Parathyroid adenoma (tissue), 2 donors: ENCODE results near the gene CLNK.

Experiments
- H2AFZ ChIP-seq: fragments of 300-600 bp; sonication (generic); one replicate; pipeline ENCODE4 v1.7.0; 2017; ENCODE audit warnings: antibody characterized with exemption, mild to moderate bottlenecking
- H3K27ac ChIP-seq: fragments of 300-600 bp; sonication (generic); one replicate; pipeline ENCODE4 v1.7.0; 2017
- H3K27me3 ChIP-seq: fragments of 300-600 bp; sonication (generic); one replicate; pipeline ENCODE4 v1.7.0; 2017; ENCODE audit warnings: low read length; ENCODE audit not compliant: control insufficient read depth, insufficient read depth
- H3K36me3 ChIP-seq: fragments of 300-600 bp; sonication (generic); one replicate; pipeline ENCODE4 v1.7.0; 2017; ENCODE audit warnings: low read length; ENCODE audit not compliant: control insufficient read depth, insufficient read depth
- H3K4me1 ChIP-seq: fragments of 300-600 bp; sonication (generic); one replicate; pipeline ENCODE4 v1.7.0; 2017; ENCODE audit warnings: control low read depth
- H3K4me2 ChIP-seq: fragments of 300-600 bp; sonication (generic); one replicate; pipeline ENCODE4 v1.7.0; 2017; ENCODE audit warnings: low read length
- H3K4me3 ChIP-seq: fragments of 300-600 bp; sonication (generic); one replicate; pipeline ENCODE4 v1.7.0; 2017; ENCODE audit warnings: low read depth, low read length
- H3K79me2 ChIP-seq: fragments of 300-600 bp; sonication (generic); one replicate; pipeline ENCODE4 v1.7.0; 2017; ENCODE audit warnings: control low read depth
- H3K9ac ChIP-seq: fragments of 300-600 bp; sonication (generic); one replicate; pipeline ENCODE4 v1.7.0; 2017; ENCODE audit warnings: mild to moderate bottlenecking
- H3K9me3 ChIP-seq: fragments of 300-600 bp; sonication (generic); one replicate; pipeline ENCODE4 v1.7.0; 2017; ENCODE audit warnings: low read length; ENCODE audit not compliant: control insufficient read depth
- CTCF ChIP-seq: fragments of 300-600 bp; sonication (generic); IDR thresholded peaks from one replicate; pipeline ENCODE4 v1.7.0; 2017; ENCODE audit warnings: antibody characterized with exemption, mild to moderate bottlenecking
- donor health status: primary hyperparathyroidism.

The CLNK gene

GRCh38 chr4:10448991-10449390 is 235.6 kb downstream of the CLNK start:
- no peak overlapping the region for H3K9ac ChIP-seq
- no peak overlapping the region for H2AFZ ChIP-seq
- TF ChIP-seq CTCF = no peak
- H3K9me3 ChIP-seq = no peaks in the 10 kb centered on the region
- no peaks in the 10 kb centered on the region for H3K36me3 ChIP-seq
- H3K4me1 ChIP-seq = no peaks in the 10 kb centered on the region
- no peak overlapping the region for H3K4me3 ChIP-seq
- no peaks in the 10 kb centered on the region for H3K79me2 ChIP-seq
- H3K27ac ChIP-seq = no peak overlapping the region
- H3K27me3 ChIP-seq = no peaks in the 10 kb centered on the region
- no peak overlapping the region for H3K4me2 ChIP-seq

- Histone ChIP-seq H2AFZ (no peak overlapping the region), H3K36me3 (no peaks in the 10 kb centered on the region), H3K9me3 (no peaks in the 10 kb centered on the region), H3K4me3 (no peak overlapping the region), H3K4me1 (no peaks in the 10 kb centered on the region), H3K9ac (no peak overlapping the region), H3K79me2 (no peaks in the 10 kb centered on the region), H3K27me3 (no peaks in the 10 kb centered on the region), H3K27ac (no peak overlapping the region), H3K4me2 (no peak overlapping the region)
- TF ChIP-seq CTCF = no peak
These were observed 241.6 kb downstream of the CLNK start for GRCh38 chr4:10442976-10443375.

- H3K79me2 ChIP-seq = no peaks in the 10 kb centered on the region
- H3K4me1 ChIP-seq = no peaks in the 10 kb centered on the region
- no peaks in the 10 kb centered on the region for H3K9me3 ChIP-seq
- no peak overlapping the region for H3K4me3 ChIP-seq
- no peak overlapping the region for H3K4me2 ChIP-seq
- TF ChIP-seq CTCF = no peak
- no peak overlapping the region for H2AFZ ChIP-seq
- H3K9ac ChIP-seq = no peak overlapping the region
- H3K27ac ChIP-seq = no peak overlapping the region
- H3K27me3 ChIP-seq = no peaks in the 10 kb centered on the region
- H3K36me3 ChIP-seq = no peaks in the 10 kb centered on the region
These were observed 243.1 kb downstream of the CLNK start for GRCh38 chr4:10441512-10441911.

GRCh38 chr4:10438924-10439323 is 245.6 kb downstream of the CLNK start:
- Histone ChIP-seq H3K4me1 (no peaks in the 10 kb centered on the region), H3K36me3 (no peaks in the 10 kb centered on the region), H3K79me2 (no peaks in the 10 kb centered on the region), H2AFZ (no peak overlapping the region), H3K4me2 (no peak overlapping the region), H3K27ac (no peak overlapping the region), H3K9me3 (no peaks in the 10 kb centered on the region), H3K27me3 (no peaks in the 10 kb centered on the region), H3K4me3 (no peak overlapping the region), H3K9ac (no peak overlapping the region)
- no peak for TF ChIP-seq CTCF

- Histone ChIP-seq H3K79me2 (no peaks in the 10 kb centered on the region), H3K36me3 (no peaks in the 10 kb centered on the region)
- TF ChIP-seq CTCF = no peak
These were observed 246.8 kb downstream of the CLNK start for GRCh38 chr4:10437735-10438134.

More at GRCh38 chr4:10437735-10438134, 246.8 kb downstream of the CLNK start:
- H2AFZ ChIP-seq = no peak overlapping the region
- no peak overlapping the region for H3K4me2 ChIP-seq
- no peaks in the 10 kb centered on the region for H3K27me3 ChIP-seq
- H3K27ac ChIP-seq = no peak overlapping the region
- H3K4me3 ChIP-seq = no peak overlapping the region
- H3K4me1 ChIP-seq = no peaks in the 10 kb centered on the region
- H3K9me3 ChIP-seq = no peaks in the 10 kb centered on the region
- no peak overlapping the region for H3K9ac ChIP-seq
